ENCODE measurements around the gene C16orf46.

The C16orf46 gene

DNA sequence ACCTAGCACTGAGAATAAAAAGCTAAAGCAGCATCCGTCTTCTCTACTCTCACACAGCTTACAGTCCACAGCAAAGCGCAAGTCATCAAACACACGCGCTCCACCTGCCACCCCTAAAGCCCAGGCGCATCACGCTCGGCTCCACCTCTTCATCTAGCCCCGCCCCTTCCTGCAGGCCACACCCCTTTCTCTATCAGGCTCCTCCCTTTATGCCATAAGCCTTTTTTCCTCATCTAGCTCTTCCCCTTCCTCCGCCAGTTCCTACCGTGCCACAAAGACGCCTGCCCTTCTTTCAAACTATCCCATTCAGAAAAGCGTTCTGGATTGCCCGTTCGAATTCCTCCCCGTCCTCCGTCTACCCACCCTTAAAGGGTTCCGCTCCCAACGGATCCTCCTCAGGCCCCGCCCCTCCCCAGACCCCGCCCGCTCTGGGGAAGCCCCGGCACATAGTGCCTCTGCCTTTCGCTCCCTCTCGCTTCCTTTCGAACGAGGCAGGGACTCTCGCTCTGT is 417 bp downstream of the C16orf46 start:
- DNase-seq (ENCODE audit: low read depth), result peak; percentile 49

DNA sequence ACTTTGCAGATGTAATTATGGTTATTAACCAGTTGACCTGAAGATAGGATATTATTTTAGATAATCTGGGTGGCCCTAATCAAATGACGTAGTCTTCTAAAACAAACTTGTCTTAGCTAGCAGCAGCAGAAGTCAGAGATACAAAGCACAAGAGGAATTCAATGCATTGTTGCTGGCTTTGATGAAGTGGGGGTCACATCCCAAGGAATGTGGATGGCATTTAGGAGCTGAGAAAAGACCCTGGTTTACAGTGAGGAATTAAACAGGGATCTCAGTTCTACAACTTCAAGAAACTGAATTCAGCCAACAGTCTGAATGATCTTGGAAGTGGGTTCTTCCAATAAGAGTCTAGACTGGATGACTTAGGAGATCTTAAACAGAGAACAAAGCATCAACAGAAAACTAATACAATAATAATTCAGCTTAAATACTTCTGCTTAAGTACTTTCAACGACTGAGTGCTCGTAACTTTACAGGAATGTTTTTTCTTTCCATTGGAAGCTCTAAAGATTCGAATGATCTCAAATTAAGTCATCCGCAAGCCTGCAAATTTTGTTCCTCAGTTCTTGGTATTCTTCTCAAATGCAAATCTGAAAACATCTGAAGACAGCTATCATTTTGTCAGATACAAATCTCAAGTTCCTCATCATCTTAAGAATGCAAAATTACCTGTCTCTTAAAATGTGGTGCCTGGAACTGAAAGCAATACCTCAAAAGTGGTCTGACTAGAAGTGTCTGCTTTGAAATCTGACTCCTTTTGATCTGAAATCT is 3.3 kb downstream of the C16orf46 start:
- DNase-seq (ENCODE audit: low read depth), result no peak

DNA sequence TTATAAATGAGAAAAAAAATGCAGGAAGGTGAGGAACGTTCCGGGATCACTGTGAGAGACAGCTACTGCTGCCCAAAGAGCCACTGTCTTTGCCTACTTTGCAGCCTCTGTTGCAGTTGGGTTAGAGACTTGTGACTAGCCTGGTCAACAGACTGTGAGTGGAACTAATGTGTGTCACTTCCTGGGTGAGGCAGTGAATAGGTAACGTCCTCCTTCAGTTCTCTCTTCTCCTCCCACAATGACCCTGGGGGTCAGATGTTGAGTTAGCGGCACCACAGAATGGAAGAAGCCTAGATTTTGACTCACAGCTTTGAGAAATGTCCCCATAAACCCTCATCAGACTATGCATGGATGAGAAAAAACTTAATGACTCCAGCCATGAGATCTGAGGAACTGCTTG is 5.2 kb downstream of the C16orf46 start:
- DNase-seq (ENCODE audit: low read depth), result no peak

DNA sequence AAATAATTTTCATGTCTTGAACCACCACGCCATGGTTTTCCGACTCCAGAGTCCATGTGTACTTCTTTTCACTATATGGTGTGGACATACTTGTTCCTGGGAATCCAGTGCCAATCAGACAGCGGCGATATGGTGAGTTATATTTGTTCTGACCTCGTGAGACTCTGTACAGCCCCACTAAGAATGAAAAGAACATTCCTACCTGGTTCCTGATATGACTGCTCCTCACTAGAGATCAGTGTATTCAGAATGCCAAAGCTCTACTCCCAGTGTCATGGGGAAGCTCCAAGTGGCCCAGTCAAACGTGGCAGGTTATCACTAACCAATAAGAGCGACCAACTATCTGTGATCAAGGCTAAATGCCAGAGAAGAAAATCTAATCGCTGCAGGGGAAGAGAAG is 6.1 kb downstream of the C16orf46 start:
- no peak for DNase-seq (ENCODE audit: low read depth)

DNA sequence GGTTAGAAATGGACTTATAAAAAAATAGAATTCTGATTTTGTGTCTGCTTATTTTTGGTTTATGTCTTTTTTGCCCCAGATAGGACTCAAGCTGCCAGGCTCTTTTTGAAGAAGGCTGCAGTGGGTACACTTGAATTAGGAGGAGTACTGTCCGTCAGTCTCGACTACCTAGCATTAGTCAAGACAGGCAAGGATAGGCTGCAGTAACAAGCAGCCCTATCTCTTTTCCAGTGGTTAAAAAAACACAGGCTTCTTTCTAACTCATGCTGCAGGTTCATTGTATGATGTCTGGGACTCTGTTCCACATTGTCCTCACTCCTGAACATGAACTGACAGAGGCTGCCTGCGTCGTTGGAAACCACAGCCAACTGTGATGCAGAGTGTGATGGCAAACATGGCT is 8.0 kb downstream of the C16orf46 start:
- no peak for DNase-seq (ENCODE audit: low read depth)

DNA sequence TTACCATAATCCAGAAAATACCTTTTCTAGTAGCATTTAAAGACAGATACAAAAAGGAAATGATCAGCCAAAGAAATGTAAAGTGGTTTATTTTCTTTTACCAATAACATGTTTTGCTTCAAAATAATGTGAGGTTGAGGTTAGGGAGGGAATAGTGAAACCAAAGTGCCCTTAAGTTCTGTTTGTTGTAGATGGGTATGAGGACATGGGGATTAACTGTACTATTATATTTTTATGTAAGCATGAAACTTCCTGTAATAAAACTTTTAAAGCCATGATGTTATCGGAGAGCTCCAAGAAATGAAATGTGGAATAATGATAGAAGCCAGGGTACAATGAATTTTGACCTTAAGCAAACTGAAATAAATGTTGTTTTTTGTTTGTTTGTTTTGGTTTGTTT is 9.9 kb downstream of the C16orf46 start:
- no peak for DNase-seq (ENCODE audit: low read depth)

DNA sequence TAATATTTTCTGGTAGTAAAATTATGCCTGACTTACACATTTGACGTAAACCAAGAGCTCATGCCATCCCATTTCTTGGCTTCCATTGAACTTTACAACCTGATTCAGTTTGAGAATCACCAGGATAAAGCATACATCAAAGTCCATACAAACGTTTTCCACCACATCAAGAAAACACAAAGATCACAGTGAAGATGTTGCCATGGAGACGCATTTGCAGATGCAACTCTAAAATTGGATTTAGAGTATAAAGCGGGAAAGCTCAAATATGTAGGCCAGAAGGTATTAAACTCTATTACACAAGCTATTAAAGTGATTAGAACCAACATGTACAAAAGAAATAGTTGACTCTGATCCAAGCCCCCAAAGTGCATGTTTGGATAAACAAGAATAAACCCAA is 10.4 kb downstream of the C16orf46 start:
- no peak for DNase-seq (ENCODE audit: low read depth)

DNA sequence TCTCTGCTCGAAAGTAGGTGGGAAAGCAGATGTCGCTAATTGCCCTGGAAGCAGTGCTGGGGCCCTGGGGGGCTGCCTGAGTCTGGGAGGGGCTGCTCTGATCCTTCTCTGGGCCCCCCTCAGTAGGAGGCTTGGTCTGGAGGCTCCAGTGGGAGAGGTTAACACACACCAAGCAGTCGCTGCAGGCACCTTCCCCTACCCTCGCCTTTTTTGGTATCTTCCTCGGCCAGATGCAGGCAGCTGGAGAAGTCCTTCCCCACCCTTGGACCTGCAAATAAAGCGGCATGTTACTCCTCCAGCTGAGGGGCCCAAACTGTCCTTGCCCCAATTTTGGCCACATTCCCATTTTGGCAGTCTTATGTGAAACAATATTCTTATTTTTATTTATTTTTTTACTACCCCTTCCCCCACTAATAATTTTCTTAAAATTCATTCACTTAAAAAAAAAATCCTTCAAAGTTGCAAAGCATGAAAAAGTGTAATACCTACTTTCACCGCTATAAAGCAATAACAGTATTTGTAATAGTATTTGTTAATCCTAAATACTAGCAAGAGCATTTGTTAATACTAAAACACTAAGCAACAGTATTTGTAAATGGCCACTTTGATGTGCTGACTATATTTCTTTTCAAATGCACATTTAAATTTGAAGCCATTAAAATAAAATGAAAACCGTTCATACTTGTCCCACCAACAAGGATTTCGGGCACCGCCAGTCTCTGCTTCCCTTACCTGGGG is 15.0 kb downstream of the C16orf46 start:
- DNase-seq (ENCODE audit: low read depth), result no peak

DNA sequence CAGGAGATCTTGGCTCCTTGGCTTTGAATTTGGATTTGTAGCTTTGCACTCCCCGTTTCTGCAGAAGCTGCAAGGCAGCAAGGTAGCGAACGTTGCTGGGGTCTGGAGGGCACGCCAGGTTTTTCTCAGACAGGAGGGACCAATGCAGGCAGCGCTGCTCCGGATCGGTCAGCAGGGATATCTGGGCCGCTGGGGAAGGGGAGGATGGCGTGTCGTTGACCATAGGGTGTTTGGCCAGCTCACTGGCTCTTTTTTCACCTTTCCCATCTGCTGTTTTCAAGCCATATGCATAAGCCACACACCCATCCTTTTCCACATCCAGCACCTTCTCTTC is 15.8 kb downstream of the C16orf46 start:
- no peak for DNase-seq (ENCODE audit: low read depth)

DNA sequence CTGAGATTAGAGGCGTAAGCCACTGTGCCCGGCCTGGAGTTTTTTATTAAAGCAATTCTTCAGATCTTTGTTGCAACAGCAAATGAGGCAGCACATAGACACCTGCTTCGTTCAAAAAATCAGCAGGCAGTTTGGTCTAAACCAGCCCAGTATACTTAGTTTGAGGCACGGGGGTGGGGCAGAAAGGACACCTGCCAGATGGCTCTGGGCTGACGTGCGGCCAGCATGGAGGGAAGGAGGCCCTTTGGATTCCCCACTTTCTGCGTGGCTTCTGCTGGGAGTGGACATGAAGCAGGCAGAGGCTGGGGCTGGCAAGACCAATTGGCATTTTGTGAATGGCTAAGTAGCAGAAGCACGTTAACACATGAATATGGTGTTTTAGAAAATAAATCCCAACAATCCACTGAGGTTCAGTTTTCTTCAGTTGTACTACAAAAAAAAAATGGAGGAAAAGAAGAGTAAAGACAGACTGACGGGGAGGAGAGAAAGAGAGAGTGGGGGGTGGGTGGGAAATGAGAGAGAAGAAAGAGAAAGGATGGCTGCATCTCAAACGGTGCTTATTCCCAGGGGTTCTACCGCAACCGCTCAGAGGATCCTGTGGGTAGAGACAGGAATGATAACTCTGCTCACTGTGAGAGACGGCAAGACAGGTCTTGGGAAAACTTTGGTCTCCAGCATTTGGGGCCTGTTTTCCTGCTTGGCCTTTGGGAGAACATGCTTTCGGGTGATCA is 16.3 kb downstream of the C16orf46 start:
- DNase-seq (ENCODE audit: low read depth), result no peak

DNA sequence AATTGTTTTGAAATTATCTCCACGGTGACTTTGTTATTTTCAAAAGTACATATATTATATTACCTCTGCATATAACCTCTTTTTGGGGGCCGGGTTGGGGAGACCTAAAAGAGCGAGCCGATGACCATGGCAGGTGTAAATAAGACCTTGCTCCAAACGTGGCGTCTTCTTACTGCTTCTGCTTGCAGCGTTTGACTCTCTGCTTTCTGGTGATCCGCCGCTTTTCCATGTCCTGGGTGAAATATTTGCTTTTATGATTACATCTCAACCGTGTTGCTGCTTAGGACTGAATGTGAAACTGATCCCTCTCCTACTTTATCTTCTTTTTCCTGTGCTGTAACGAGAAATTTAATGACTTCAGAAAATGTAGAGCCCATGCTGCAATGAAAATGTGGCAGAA is 23.3 kb downstream of the C16orf46 start:
- DNase-seq (ENCODE audit: low read depth), result no peak

DNA sequence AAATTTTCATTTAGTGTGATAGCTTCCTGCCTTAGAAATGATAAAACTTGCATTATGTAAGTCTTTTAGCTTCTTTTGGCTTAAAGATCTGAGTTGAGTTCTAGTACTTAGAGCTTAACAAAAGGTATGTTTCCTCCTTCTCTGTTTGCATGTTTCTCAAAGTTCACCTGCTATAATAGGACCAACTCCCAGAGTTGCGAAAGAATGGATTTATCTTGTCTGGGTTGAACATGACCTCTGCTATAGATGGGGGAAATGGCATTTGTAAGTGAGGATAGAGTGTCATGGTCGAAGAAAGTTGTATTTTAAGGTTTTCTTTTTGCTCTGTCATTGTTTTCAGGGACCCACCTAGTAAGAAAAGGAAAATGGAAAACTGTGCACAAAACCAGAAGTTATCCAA is 34.2 kb downstream of the C16orf46 start:
- DNase-seq (ENCODE audit: low read depth), result no peak

DNA sequence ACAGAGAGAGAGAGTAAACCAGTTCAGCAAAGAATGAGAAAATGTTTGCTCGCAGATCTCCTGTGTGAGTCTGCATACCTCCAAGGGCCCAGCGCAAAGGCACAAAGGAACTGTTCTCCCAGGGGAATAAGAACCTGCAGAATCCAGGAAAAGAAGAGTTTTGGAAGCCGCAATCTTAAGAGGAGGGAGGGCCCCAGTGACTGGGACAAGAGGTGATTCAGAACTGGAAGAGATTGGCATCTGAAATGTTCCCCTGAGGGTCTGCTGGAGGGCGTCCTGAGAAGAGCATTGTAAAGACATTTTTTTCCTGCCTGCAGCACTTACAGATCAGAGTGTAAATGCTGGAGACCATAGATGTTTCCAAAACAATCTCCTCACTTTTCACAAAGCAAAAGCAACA is 35.3 kb downstream of the C16orf46 start:
- no peak for DNase-seq (ENCODE audit: low read depth)

DNA sequence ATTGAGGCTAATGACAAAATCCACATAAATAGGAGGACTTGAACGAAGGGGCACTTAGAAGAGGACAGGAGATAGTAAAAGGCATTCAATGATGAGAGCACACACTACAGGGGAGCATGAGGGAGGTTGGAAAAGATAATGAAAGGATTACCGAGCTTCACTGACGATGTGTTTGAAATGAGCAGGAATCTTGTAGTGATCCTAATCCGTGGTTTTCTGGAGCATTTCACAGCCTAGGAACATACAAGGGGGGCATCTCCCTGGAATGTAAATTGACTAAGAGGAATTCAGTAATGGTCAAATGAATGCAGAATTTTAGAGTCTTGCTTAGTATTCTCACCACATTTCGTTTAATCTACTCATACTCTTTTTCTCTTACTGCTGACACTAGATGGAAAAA is 36.2 kb downstream of the C16orf46 start:
- no peak for DNase-seq (ENCODE audit: low read depth)

DNA sequence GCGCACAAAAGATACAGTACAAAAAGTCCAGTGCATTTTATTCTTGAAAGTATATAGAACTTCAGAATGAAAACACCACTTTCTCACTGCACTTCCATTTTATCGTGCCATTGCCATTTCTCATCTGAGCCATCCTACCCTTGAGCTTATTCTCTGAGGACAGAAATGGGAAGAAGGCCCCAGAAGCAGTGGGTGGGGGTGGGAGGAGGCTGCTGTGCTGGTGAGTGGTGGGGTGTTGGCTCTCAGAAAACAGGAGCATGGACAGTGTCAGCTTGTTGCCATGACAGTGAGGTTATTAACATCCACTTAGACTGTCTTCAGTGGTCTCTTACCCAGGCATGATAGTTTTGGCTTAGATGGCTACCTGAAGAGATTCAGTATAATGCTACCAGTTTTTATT is 36.9 kb downstream of the C16orf46 start:
- DNase-seq (ENCODE audit: low read depth), result no peak

DNA sequence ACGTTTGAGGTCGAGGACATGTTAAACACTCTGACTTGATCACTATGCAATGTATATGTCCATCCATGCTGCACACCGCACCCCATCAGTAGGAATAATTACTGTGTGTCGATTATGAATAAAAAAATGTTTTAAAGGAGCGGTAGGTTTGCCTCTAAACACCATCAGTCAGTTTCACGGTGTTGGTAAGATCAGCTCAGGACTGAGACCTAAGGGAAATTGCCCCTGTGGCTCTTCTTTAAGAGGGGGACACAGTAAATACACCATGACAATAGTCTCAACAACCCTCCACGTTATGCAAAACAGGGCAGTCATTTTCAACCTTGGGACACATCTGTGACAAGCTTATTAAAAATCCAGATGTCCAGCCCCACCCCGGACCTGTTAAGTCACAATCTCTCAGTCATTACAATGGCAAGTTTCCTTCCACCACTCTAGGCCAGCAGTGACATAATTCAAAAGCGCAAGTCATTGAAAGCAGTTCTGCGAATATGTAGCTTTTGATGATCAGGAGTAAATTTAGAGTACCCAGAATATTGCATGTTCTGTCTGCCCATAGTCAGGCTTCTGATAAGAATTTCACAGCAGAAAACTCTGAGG is 40.2 kb downstream of the C16orf46 start:
- no peak for DNase-seq (ENCODE audit: low read depth)

DNA sequence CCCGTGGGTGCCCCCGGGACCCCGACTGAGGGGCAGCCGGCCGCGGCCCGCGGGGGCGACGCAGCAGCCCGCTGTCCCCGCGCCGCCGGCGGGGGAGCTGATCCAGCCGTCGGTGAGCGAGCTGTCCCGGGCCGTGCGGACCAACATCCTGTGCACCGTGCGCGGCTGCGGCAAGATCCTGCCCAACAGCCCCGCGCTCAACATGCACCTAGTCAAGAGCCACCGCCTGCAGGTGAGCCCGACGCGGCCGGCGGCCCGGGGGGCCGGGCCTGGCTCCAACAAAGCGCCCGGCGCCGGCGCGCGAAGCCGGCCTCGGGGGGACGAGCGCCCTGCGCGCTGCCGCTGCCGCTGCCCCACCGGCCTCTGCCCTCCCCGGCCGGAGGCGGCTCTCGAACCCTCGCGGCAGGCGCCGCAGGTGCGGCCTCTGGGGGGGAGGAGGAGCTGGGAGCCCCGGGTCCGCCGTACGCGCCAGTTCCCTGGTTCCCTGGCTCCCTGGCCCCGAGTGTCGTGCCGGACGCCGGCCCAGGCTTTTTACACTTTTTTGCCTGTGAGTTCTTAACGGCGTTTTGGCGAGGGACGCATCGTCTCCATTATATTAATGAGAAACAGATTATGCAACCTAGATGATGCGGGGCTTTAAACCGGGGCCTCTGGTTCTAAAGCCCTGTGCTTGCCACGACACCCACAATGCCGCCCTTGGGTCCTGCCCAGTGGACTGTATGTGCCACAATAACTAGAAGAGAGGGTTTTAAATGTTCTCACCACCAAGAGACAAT is 40.9 kb downstream of the C16orf46 start:
- no peak for DNase-seq (ENCODE audit: low read depth)

DNA sequence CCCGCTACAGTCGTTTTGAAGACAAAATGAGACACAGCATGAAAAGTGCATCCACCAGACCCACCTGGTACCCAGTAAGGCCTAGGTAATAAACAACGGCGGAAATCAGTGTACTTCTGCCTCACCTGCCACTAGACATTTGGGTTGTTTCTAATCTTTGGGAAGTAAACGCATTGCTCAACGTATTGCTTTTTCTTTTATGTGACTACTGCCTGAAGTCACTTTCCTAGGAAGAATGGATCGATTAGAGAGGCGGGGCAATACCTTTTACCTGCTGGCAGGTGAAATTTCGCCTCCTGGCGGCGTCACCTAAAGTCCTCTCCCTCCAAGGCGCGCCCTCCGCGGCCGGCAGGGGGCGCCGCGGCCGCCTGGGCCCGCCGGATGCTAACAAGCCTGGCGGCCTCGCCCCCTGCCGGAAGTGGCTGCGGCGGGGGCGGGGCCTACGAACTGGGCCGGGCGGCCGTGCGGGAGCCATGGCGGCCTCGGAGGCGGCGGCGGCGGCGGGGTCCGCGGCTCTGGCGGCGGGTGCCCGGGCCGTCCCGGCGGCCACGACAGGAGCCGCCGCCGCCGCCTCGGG is 41.6 kb downstream of the C16orf46 start, which contains the start of gene ATMIN:
ATMIN (plus strand) TSS at position 445 of the 577 bp plus-strand sequence; CDS start at position 474, 29 bp downstream.
- DNase-seq (ENCODE audit: low read depth), result no peak

DNA sequence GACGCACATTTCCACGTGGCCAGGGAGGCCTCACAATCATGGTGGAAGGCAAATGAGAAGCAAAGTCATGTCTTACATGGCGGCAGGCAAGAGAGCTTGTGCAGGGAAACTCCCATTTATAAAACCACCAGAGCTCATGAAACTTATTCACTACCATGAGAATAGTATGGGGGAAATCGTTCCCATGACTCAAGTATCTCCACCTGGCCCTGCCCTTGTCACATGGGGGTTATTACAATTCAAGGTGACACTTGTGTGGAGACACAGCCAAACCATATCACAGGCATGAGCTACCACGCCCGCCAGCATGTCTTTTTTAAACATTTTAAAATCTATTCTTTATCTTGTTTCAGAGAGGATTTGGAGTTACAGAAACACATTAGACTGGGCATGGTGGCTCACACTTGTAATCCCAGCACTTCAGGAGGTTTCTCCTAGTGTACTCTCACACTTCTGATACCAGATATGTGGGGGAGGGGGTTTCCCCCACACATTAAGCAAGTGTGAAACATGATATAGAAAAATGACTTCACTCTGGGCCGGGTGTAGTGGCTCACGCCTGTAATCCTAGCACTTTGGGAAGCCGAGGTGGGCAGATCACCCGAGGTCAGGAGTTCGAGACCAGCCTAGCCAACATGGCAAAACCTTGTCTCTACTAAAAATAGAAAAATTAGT is 47.0 kb downstream of the C16orf46 start:
- no peak for DNase-seq (ENCODE audit: low read depth)

DNA sequence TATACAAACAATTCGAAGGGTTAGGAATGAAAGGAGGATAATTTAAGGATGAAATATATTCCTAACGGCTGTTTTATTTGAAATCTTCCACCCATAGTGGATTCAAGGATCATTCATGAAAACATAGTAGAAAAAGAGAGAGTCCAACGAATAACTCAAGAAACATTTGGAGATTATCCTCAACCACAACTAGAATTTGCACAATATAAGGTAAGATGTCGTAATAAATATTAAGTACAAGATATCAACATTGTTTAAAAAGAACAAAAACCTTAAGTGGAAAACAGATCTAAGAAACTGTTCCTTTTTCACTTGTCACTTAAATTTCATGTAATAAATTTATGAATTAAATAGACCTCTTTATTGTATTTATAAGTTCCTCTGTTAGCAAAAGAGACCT is 50.6 kb downstream of the C16orf46 start:
- no peak for DNase-seq (ENCODE audit: low read depth)

DNA sequence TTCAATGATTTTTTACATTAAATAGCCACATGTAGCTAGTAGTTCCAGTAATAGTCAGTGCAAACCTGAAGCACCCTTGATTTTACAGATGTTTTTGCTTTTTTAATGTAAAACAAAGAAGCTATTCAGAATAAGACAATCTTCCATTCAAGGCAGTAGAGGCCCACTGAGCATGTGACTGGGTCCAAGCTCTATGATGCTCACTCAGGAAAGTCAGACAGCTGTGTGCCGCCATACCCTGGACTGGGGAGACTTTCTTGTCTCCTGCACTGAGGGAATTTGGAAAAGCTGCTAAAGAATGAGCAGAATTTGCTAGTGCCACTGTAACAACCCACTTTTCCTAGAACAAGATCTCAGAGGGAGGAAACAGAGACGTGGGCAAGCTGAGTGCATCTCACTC is 58.5 kb downstream of the C16orf46 start:
- DNase-seq (ENCODE audit: low read depth), result no peak
